Measurements from ENCODE around the gene NUP35.
A peak's percentile ranks its signal among the peaks of the same experiment; 100 is the strongest.
"Not testable (repeated sequence)": the region's sequence is repeated elsewhere in the genome, so short reads cannot be mapped to it uniquely, and the experiment has no call there.

The NUP35 gene

DNA sequence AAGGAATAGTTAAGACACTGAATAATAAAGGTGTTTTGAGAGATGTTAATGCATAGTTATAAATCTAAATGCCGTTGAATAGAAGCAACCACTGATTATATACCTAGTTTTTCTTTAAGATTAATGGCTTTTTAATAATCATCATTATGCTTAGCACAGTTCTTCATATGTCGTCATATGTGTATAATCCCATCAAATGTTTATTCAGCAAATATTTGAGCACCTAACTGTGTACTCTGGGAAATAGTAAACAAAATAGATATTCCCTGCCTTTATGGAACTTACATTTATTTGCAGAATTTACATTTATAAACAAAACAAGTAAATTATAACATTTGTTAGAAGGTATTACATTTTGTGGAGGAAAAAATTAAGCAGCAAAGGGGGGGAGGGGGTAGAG is 9.8 kb downstream of the NUP35 start:
- no peak overlapping the region for H3K27ac ChIP-seq (ENCODE audit: low read depth, low read length)
- no peak overlapping the region for H3K9ac ChIP-seq (ENCODE audit: low read length)
- no peak overlapping the region for H3K4me3 ChIP-seq (ENCODE audit: low read depth, low read length)
- no peaks in the 10 kb centered on the region for H3K27me3 ChIP-seq (ENCODE audit: control insufficient read depth, insufficient read depth, low read length)
- H3K4me1 ChIP-seq (ENCODE audit: control insufficient read depth, insufficient read depth, low read length) = no peaks in the 10 kb centered on the region
- peaks cover 76% of the 10 kb centered on the region for H3K36me3 ChIP-seq (ENCODE audit: control insufficient read depth, insufficient read depth, low read length)
- H3K9me3 ChIP-seq (ENCODE audit: control insufficient read depth, insufficient read depth, low read depth, low read length) = no peaks in the 10 kb centered on the region

DNA sequence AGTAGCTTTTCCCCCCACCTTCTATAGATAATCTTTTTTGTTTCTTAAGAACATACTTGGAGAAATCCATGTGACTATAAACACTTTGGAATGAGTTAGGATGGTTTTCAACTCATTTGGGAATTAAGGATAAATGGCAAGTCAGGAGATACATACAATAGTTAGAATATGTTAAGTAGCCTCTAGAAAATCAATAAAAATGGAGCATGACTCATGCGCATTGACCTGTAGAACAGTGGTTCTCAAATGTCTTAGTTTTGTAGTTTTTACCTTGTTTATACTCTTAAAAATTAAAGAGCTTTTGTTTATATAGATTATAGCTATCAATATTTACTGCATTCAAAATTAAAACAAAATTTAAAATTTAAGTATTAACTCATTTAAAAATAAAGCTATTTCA is 24.7 kb downstream of the NUP35 start:
- no peak overlapping the region for H3K27ac ChIP-seq (ENCODE audit: low read depth, low read length)
- peaks cover 69% of the 10 kb centered on the region for H3K36me3 ChIP-seq (ENCODE audit: control insufficient read depth, insufficient read depth, low read length)

DNA sequence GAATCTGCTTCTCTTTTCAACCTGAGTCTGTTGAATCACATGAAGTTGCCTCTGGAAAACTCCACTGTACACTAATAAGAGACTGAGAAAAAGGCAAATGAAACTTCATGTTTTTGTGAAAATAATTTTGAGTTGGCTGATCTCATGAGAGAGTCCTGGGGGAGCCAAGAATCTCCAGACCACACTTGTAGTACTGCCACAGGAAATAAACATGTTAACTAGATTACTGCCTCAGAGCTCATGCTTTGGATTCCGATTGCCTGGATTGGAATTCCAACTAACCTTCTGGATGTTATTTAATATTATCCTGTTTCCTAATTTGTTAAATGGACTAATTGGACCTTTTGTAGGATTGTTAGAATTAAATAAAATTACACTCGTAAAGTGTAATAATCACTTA is 25.2 kb downstream of the NUP35 start:
- Histone ChIP-seq H3K27ac (ENCODE audit: low read depth, low read length) (peak overlapping the region; percentile 51; the same call in 1 of the 2 replicates), H3K36me3 (ENCODE audit: control insufficient read depth, insufficient read depth, low read length) (peaks cover 68% of the 10 kb centered on the region), H3K27me3 (ENCODE audit: control insufficient read depth, insufficient read depth, low read length) (no peaks in the 10 kb centered on the region), H3K9ac (ENCODE audit: low read length) (no peak overlapping the region), H3K4me1 (ENCODE audit: control insufficient read depth, insufficient read depth, low read length) (peaks cover 6% of the 10 kb centered on the region; the same call in 1 of the 2 replicates), H3K4me3 (ENCODE audit: low read depth, low read length) (no peak overlapping the region), H3K9me3 (ENCODE audit: control insufficient read depth, insufficient read depth, low read depth, low read length) (peaks cover 29% of the 10 kb centered on the region)

More for the DNA sequence above, 24.7 kb downstream of the NUP35 start:
- Histone ChIP-seq H3K9me3 (ENCODE audit: control insufficient read depth, insufficient read depth, low read depth, low read length) (peaks cover 31% of the 10 kb centered on the region), H3K4me1 (ENCODE audit: control insufficient read depth, insufficient read depth, low read length) (peaks cover 6% of the 10 kb centered on the region; the same call in 1 of the 2 replicates), H3K4me3 (ENCODE audit: low read depth, low read length) (no peak overlapping the region), H3K27me3 (ENCODE audit: control insufficient read depth, insufficient read depth, low read length) (no peaks in the 10 kb centered on the region), H3K9ac (ENCODE audit: low read length) (no peak overlapping the region)

DNA sequence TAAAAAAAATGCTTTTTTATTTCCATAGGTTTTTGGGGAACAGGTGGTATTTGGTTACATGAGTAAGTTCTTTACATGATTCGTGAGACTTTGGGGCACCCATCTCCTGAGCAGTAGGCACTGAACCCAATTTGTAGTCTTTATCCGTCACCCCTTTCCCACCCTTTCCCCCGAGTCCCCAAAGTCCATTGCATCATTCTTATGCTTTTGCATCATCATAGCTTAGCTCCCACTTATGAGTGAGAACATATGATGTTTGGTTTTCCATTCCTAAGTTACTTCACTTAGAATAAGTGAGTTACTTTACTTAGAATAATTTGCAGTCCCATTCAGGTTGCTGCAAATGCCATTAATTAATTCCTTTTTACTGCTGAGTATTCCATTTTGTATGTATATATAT is 28.0 kb downstream of the NUP35 start:
- Histone ChIP-seq H3K36me3 (ENCODE audit: control insufficient read depth, insufficient read depth, low read length) (peaks cover 52% of the 10 kb centered on the region), H3K9me3 (ENCODE audit: control insufficient read depth, insufficient read depth, low read depth, low read length) (peaks cover 23% of the 10 kb centered on the region)
- H3K4me1 ChIP-seq (ENCODE audit: control insufficient read depth, insufficient read depth, low read length); H3K9ac ChIP-seq (ENCODE audit: low read length); H3K27me3 ChIP-seq (ENCODE audit: control insufficient read depth, insufficient read depth, low read length); H3K27ac ChIP-seq (ENCODE audit: low read depth, low read length); H3K4me3 ChIP-seq (ENCODE audit: low read depth, low read length): not testable (repeated sequence)

- Histone ChIP-seq H3K36me3 (ENCODE audit: control insufficient read depth, insufficient read depth, low read length) (peaks cover 57% of the 10 kb centered on the region), H3K27me3 (ENCODE audit: control insufficient read depth, insufficient read depth, low read length) (no peaks in the 10 kb centered on the region), H3K9me3 (ENCODE audit: control insufficient read depth, insufficient read depth, low read depth, low read length) (peaks cover 23% of the 10 kb centered on the region), H3K4me3 (ENCODE audit: low read depth, low read length) (no peak overlapping the region), H3K9ac (ENCODE audit: low read length) (no peak overlapping the region), H3K4me1 (ENCODE audit: control insufficient read depth, insufficient read depth, low read length) (peaks cover 15% of the 10 kb centered on the region; the same call in 1 of the 2 replicates), H3K27ac (ENCODE audit: low read depth, low read length) (no peak overlapping the region)
Observed at GRCh38 chr2:183153967-183154366, 29.7 kb downstream of the NUP35 start.

DNA sequence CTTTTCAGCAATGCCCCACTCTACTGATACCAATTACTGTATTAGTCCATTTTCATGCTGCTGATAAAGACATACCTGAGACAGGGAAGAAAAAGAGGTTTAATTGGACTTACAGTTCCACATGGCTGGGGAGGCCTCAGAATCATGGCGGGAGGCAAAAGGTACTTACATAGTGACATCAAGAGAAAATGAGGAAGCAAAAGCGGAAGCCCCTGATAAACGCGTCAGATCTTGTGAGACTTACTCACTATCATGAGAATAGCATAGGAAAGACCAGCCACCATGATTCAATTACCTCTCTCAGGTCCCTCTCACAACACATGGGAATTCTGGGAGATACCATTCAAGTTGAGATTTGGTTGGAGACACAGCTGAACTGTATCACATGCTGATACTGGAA is 30.5 kb downstream of the NUP35 start:
- not testable (repeated sequence) for H3K4me1 ChIP-seq (ENCODE audit: control insufficient read depth, insufficient read depth, low read length); H3K27me3 ChIP-seq (ENCODE audit: control insufficient read depth, insufficient read depth, low read length); H3K9ac ChIP-seq (ENCODE audit: low read length); H3K4me3 ChIP-seq (ENCODE audit: low read depth, low read length); H3K27ac ChIP-seq (ENCODE audit: low read depth, low read length)
- H3K36me3 ChIP-seq (ENCODE audit: control insufficient read depth, insufficient read depth, low read length) = peaks cover 65% of the 10 kb centered on the region
- H3K9me3 ChIP-seq (ENCODE audit: control insufficient read depth, insufficient read depth, low read depth, low read length) = peaks cover 23% of the 10 kb centered on the region

DNA sequence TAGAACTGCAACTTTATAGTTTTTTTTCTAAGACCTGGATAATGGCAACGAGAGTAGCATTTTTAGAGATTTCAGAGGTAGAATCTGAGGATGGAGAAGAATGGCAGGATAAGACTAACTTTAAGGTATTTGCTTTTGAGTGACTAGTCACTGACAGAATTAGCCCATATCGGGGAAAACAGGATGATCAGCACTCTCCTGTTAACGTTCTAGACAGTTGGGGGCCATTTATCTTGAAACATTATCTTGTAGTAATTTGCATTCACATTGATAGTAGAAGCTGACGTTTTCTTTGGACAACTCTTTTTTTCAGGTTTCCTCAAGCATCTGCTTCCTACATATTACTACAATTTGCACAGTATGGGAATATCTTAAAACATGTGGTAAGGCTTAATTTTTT is 32.9 kb downstream of the NUP35 start:
- H3K9me3 ChIP-seq (ENCODE audit: control insufficient read depth, insufficient read depth, low read depth, low read length) = peaks cover 20% of the 10 kb centered on the region
- H3K36me3 ChIP-seq (ENCODE audit: control insufficient read depth, insufficient read depth, low read length) = peaks cover 62% of the 10 kb centered on the region

DNA sequence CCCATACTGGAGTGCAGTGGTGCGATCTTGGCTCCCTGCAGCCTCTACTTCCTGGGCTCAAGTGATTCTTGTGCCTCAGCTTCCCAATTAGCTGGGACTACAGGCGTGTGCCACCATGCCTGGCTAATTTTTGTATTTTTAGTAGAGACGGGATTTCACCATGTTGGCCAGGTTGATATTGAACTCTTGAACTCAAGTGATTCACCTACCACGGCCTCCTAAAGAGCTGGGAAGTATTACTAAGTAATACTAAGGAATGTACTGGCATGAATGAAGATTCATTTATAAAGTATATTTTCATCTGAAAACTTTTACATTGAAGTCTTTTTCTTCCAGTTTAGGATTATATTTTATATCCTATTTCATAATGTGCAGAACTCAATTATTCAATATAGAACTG is 38.1 kb downstream of the NUP35 start:
- Histone ChIP-seq H3K27ac (ENCODE audit: low read depth, low read length) (no peak overlapping the region), H3K9ac (ENCODE audit: low read length) (no peak overlapping the region), H3K36me3 (ENCODE audit: control insufficient read depth, insufficient read depth, low read length) (peaks cover 80% of the 10 kb centered on the region), H3K4me1 (ENCODE audit: control insufficient read depth, insufficient read depth, low read length) (peaks cover 9% of the 10 kb centered on the region; the same call in 1 of the 2 replicates), H3K27me3 (ENCODE audit: control insufficient read depth, insufficient read depth, low read length) (no peaks in the 10 kb centered on the region), H3K4me3 (ENCODE audit: low read depth, low read length) (no peak overlapping the region), H3K9me3 (ENCODE audit: control insufficient read depth, insufficient read depth, low read depth, low read length) (no peaks in the 10 kb centered on the region)

More for the DNA sequence above, 32.9 kb downstream of the NUP35 start:
- Histone ChIP-seq H3K4me3 (ENCODE audit: low read depth, low read length) (no peak overlapping the region), H3K9ac (ENCODE audit: low read length) (no peak overlapping the region), H3K27ac (ENCODE audit: low read depth, low read length) (no peak overlapping the region), H3K27me3 (ENCODE audit: control insufficient read depth, insufficient read depth, low read length) (no peaks in the 10 kb centered on the region), H3K4me1 (ENCODE audit: control insufficient read depth, insufficient read depth, low read length) (peaks cover 13% of the 10 kb centered on the region; the same call in 1 of the 2 replicates)

DNA sequence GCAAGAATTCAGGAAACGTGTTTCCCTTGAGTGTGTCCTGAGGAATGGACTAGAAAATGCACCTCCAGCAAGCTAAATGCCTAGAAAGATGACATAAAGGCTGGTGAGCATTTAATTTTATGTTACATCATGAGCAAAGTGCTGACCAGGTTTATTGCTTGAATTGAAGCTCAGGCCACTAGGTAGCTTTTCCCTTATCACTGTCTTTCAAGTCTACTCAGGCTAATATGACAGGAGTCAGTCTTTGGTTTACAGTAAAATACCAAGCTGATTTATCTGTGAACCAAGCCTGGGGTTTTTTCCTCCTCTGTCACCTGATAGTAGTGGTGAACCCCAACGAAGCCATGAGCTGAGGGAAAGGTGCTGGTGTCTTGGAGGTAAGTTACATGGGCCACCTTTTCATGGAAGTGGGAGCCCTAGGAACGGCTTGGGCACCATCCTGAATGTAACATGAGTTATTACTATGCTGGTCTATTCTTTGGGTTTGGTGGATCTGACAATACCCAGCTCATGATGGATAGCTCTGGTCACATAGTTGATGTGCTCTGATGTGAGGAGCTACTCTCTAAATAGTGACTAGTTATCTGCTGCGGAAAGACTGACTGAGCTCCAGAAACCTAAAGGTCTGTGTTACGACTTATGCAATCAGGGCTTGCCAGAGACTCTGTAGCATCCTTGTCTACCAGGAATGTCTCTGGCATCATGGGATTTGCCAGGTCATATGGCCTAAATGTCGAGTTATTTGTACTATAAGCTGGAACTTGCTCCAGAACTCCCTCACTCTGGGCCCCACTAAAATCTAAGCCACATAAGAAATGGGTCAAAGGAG is 39.8 kb downstream of the NUP35 start:
- Histone ChIP-seq H3K27me3 (ENCODE audit: control insufficient read depth, insufficient read depth, low read length) (no peaks in the 10 kb centered on the region), H3K27ac (ENCODE audit: low read depth, low read length) (no peak overlapping the region)

DNA sequence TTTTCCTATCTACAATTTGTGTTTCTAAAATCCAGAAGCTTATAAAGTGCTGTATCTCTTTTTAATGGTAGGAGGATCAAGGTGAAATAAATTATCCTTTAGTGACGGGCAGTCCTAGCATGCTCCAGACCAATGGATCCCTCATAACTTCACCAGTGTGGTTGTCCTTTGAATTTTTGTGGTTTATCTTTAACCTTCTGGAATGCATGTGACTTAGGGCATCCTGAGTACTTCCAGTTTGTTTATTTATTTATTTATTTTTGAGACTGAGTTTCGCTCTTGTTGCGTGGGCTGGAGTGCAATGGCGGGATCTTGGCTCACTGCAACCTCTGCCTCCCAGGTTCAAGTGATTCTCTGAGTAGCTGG is 40.4 kb downstream of the NUP35 start:
- H3K27me3 ChIP-seq (ENCODE audit: control insufficient read depth, insufficient read depth, low read length) = no peaks in the 10 kb centered on the region

More for the DNA sequence above, 39.8 kb downstream of the NUP35 start:
- Histone ChIP-seq H3K9ac (ENCODE audit: low read length) (no peak overlapping the region), H3K9me3 (ENCODE audit: control insufficient read depth, insufficient read depth, low read depth, low read length) (no peaks in the 10 kb centered on the region), H3K4me3 (ENCODE audit: low read depth, low read length) (no peak overlapping the region), H3K36me3 (ENCODE audit: control insufficient read depth, insufficient read depth, low read length) (peaks cover 71% of the 10 kb centered on the region), H3K4me1 (ENCODE audit: control insufficient read depth, insufficient read depth, low read length) (0 out of 2 replicates have a peak, but pooled peaks cover 3% of the 10 kb centered on the region)

DNA sequence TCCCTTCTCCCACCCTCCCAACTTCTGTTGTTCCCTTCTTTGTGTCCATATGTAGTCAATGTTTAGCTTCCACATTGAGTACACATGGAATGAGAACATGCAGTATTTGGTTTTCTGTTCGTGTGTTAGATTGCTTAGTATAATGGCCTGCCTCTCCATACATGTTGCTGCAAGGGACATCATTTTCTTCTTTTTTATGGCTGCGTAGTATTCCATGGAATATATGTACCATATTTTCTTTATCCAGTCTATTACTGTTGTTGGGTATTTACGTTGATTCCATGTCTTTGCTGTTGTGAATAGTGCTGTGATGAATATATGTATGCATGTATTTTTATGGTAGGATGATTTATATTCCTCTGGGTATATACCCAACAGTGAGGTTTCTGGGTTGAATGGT is 42.0 kb downstream of the NUP35 start:
- H3K4me3 ChIP-seq (ENCODE audit: low read depth, low read length) = no peak overlapping the region
- H3K27me3 ChIP-seq (ENCODE audit: control insufficient read depth, insufficient read depth, low read length) = no peaks in the 10 kb centered on the region
- no peak overlapping the region for H3K27ac ChIP-seq (ENCODE audit: low read depth, low read length)
- peaks cover 55% of the 10 kb centered on the region for H3K36me3 ChIP-seq (ENCODE audit: control insufficient read depth, insufficient read depth, low read length)
- no peak overlapping the region for H3K9ac ChIP-seq (ENCODE audit: low read length)
- H3K9me3 ChIP-seq (ENCODE audit: control insufficient read depth, insufficient read depth, low read depth, low read length) = no peaks in the 10 kb centered on the region
- no peaks in the 10 kb centered on the region for H3K4me1 ChIP-seq (ENCODE audit: control insufficient read depth, insufficient read depth, low read length)

More for the DNA sequence above, 40.4 kb downstream of the NUP35 start:
- 0 out of 2 replicates have a peak, but pooled peaks cover 3% of the 10 kb centered on the region for H3K4me1 ChIP-seq (ENCODE audit: control insufficient read depth, insufficient read depth, low read length)
- no peak overlapping the region for H3K9ac ChIP-seq (ENCODE audit: low read length)
- no peak overlapping the region for H3K4me3 ChIP-seq (ENCODE audit: low read depth, low read length)
- no peaks in the 10 kb centered on the region for H3K9me3 ChIP-seq (ENCODE audit: control insufficient read depth, insufficient read depth, low read depth, low read length)
- H3K27ac ChIP-seq (ENCODE audit: low read depth, low read length) = no peak overlapping the region
- peaks cover 65% of the 10 kb centered on the region for H3K36me3 ChIP-seq (ENCODE audit: control insufficient read depth, insufficient read depth, low read length)
